MM.1S (cell line): ENCODE data around the gene TCHP.

Experiments used
- DNase-seq: peaks from one replicate; pipeline ENCODE4 v3.0.0-alpha.2; 2015
- H2AFZ ChIP-seq: fragments of 300-600 bp; sonication (generic); 2 replicates; pipeline ENCODE4 v1.6.0; 2016; ENCODE audit warnings: antibody characterized with exemption, low read length
- H3F3A ChIP-seq: fragments of 300-600 bp; sonication (generic); 2 replicates; pipeline ENCODE4 v1.6.1; 2016; ENCODE audit warnings: mild to moderate bottlenecking, antibody characterized with exemption, low read length, moderate library complexity, mixed read lengths; ENCODE audit not compliant: insufficient read depth
- H3K27ac ChIP-seq: fragments of 300-600 bp; sonication (generic); 2 replicates; pipeline ENCODE4 v1.5.1; 2016; ENCODE audit warnings: mild to moderate bottlenecking, low read length
- H3K27me3 ChIP-seq: fragments of 300-600 bp; sonication (generic); replicated peaks from 2 replicates; pipeline ENCODE4 v1.6.0; 2016; ENCODE audit warnings: low read length; ENCODE audit not compliant: insufficient read depth
- H3K36me3 ChIP-seq: fragments of 300-600 bp; sonication (generic); replicated peaks from 2 replicates; pipeline ENCODE4 v1.6.1; 2016; ENCODE audit warnings: mild to moderate bottlenecking, low read length, mixed read lengths; ENCODE audit not compliant: insufficient read depth
- H3K4me1 ChIP-seq: fragments of 300-600 bp; sonication (generic); 2 replicates; pipeline ENCODE4 v1.6.1; 2016; ENCODE audit warnings: low read length, mixed read lengths
- H3K4me2 ChIP-seq: fragments of 300-600 bp; sonication (generic); 2 replicates; pipeline ENCODE4 v1.6.0; 2016; ENCODE audit warnings: low read depth, low read length
- H3K4me3 ChIP-seq: fragments of 300-600 bp; sonication (generic); 2 replicates; pipeline ENCODE4 v1.5.1; 2016; ENCODE audit warnings: low read length, mixed read lengths
- H3K79me2 ChIP-seq: fragments of 300-600 bp; sonication (generic); 2 replicates; pipeline ENCODE4 v1.6.1; 2016; ENCODE audit warnings: mixed run types, low read length, mixed read lengths
- H3K9ac ChIP-seq: fragments of 300-600 bp; sonication (generic); 2 replicates; pipeline ENCODE4 v1.6.1; 2016; ENCODE audit warnings: low read length, mixed read lengths
- H3K9me2 ChIP-seq: fragments of 300-600 bp; sonication (generic); replicated peaks from 2 replicates; pipeline ENCODE4 v1.6.1; 2016; ENCODE audit warnings: mild to moderate bottlenecking, low read length, mixed read lengths; ENCODE audit not compliant: insufficient read depth
- H3K9me3 ChIP-seq: fragments of 300-600 bp; sonication (generic); replicated peaks from 2 replicates; pipeline ENCODE4 v1.6.1; 2016; ENCODE audit warnings: mild to moderate bottlenecking, low read length, mixed read lengths; ENCODE audit not compliant: insufficient read depth
- H4K20me1 ChIP-seq: fragments of 300-600 bp; sonication (generic); 2 replicates; pipeline ENCODE4 v1.6.1; 2016; ENCODE audit warnings: mild to moderate bottlenecking, low read length, moderate library complexity, mixed read lengths; ENCODE audit not compliant: insufficient read depth
- EZH2 ChIP-seq: fragments of 300-600 bp; sonication (generic); optimal IDR thresholded peaks from 2 replicates; pipeline ENCODE3; 2017; ENCODE audit warnings: low read depth, mild to moderate bottlenecking, antibody characterized with exemption, low read length, mixed read lengths
- EZH2phosphoT487 ChIP-seq: fragments of 300-600 bp; sonication (generic); IDR thresholded peaks from 2 replicates; pipeline ENCODE4 v1.6.1; 2018; ENCODE audit warnings: antibody characterized with exemption, low read length
- TF ChIP-seq, protein P1 (sequence below): fragments of 300-600 bp; sonication (generic); IDR thresholded peaks from 2 replicates; pipeline ENCODE4 v1.5.1; 2016; ENCODE audit warnings: antibody characterized with exemption, low read length, mixed read lengths

TCHP gene

DNA sequence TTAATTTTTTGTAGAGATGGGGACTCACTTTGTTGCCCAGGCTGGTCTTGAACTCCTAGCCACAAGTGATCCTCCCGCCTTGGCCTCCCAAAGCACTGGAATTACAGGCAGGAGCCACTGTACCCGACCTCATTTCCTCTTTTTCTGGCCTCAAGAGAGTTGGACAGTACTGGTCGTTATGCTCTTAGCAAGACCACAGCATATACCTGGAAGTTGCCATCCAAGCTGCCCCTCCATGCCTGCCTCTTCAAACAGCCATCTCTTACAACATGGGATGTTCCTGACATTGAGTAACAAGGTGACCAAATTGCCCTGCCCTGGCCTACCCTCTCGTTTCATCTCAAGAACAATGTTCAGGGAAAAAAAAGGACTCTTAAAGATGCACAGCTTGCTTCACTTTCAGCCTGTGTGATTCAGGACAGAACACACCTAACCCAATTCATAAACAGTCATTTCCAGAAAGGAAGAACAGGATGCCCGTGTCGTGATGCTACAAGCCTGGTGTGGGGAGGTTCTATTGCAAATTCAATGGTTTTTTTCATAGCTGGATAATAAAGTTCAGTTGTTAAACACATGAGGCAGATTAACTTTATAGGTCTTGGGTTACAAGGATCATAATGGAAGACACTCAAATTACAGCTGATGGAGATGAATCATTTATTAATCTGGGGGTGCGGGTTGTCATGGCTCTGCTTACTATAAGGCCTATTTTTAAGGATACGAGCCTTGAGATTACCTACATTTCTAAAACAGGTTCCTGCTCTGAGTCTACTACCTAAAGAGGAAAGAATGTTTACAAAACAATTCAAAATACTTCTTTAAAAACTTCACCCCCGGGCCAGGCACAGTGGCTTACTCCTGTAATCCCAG, 31.7 kb upstream of the TCHP start:
- H3K9me3 ChIP-seq: no peaks in the 10 kb centered on the region
- TF ChIP-seq EZH2phosphoT487 (no peak), EZH2 (no peak)
- TF ChIP-seq, protein P1, sequence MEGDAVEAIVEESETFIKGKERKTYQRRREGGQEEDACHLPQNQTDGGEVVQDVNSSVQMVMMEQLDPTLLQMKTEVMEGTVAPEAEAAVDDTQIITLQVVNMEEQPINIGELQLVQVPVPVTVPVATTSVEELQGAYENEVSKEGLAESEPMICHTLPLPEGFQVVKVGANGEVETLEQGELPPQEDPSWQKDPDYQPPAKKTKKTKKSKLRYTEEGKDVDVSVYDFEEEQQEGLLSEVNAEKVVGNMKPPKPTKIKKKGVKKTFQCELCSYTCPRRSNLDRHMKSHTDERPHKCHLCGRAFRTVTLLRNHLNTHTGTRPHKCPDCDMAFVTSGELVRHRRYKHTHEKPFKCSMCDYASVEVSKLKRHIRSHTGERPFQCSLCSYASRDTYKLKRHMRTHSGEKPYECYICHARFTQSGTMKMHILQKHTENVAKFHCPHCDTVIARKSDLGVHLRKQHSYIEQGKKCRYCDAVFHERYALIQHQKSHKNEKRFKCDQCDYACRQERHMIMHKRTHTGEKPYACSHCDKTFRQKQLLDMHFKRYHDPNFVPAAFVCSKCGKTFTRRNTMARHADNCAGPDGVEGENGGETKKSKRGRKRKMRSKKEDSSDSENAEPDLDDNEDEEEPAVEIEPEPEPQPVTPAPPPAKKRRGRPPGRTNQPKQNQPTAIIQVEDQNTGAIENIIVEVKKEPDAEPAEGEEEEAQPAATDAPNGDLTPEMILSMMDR: no peak
- no peaks in the 10 kb centered on the region for H4K20me1 ChIP-seq
- no peaks in the 10 kb centered on the region for H3F3A ChIP-seq
- no peaks in the 10 kb centered on the region for H3K4me1 ChIP-seq
- no peak overlapping the region for H2AFZ ChIP-seq
- no peak overlapping the region for H3K27ac ChIP-seq
- no peak overlapping the region for H3K9ac ChIP-seq
- H3K4me3 ChIP-seq: no peak overlapping the region
- H3K36me3 ChIP-seq: no peaks in the 10 kb centered on the region
- H3K27me3 ChIP-seq: no peaks in the 10 kb centered on the region
- no peak overlapping the region for H3K4me2 ChIP-seq
- H3K79me2 ChIP-seq: no peaks in the 10 kb centered on the region; the same call in 1 of the 2 replicates
- no peaks in the 10 kb centered on the region for H3K9me2 ChIP-seq
- no peak for DNase-seq

DNA sequence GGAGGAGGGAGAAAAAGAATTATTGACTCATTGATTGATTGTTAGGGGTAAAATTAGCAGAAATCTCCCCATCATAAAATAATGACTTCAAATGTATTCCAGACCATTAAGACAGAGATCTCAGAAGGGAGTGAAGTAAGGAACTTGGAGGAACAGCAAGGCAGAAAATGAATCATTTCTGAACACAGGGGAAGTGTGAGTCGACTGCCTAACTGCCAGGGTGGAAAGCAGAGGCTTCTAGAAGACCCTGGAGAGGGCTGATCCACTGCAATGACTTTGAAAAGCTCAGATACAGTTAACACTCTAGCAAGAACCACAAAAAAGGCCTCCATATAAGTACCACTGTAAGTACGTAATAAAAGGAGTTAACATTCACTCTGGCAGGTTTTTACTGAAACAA, 29.4 kb upstream of the TCHP start:
- Histone ChIP-seq H3K9ac (no peak overlapping the region), H3K27me3 (no peaks in the 10 kb centered on the region), H3K79me2 (peaks cover 18% of the 10 kb centered on the region), H3K9me3 (no peaks in the 10 kb centered on the region), H3K4me2 (no peak overlapping the region), H3F3A (peaks cover 5% of the 10 kb centered on the region; the same call in 1 of the 2 replicates), H4K20me1 (no peaks in the 10 kb centered on the region), H3K9me2 (no peaks in the 10 kb centered on the region), H2AFZ (no peak overlapping the region), H3K4me3 (no peak overlapping the region), H3K36me3 (no peaks in the 10 kb centered on the region), H3K27ac (no peak overlapping the region), H3K4me1 (peaks cover 10% of the 10 kb centered on the region)
- TF ChIP-seq EZH2 (no peak), EZH2phosphoT487 (no peak)
- TF ChIP-seq, protein P1: no peak
- no peak for DNase-seq

DNA sequence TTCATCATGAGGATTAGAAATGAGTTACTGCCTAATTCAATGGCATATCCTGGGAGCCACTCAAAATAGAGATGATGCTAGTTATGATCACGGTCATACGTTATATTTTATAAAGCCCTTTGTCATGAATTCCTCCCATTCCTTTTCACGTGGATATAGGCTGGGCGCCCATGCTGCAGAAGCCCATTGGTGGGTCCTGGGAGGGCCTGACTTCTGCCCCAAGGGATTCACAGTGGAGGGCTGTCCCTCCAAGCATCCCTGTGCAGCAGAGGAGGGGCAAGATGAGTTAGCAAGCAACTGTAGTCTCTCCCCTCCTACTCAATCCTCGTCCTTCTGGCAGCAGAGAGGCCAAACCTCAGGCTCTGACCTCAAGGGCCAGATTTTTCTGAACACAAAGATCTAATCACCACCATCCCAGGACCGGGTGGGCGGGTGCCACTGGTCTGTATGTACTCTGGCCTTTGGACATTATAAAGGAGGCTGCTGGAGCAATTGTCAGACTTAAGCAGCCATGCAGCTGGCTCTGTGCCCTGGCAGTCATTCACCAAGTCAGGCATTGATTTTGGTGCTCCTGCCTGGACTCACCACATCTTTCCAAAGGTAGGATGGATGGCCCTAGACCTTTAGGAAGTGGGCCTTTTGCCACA, 28.3 kb upstream of the TCHP start:
- no peak overlapping the region for H3K27ac ChIP-seq
- H3K79me2 ChIP-seq: peaks cover 18% of the 10 kb centered on the region
- no peak overlapping the region for H2AFZ ChIP-seq
- no peaks in the 10 kb centered on the region for H3K36me3 ChIP-seq
- no peak for DNase-seq
- no peak overlapping the region for H3K9ac ChIP-seq
- H3K4me3 ChIP-seq: no peak overlapping the region
- TF ChIP-seq, protein P1: no peak
- TF ChIP-seq EZH2phosphoT487 (no peak), EZH2 (no peak)
- H3K4me2 ChIP-seq: no peak overlapping the region
- H3K9me2 ChIP-seq: no peaks in the 10 kb centered on the region
- H3K27me3 ChIP-seq: no peaks in the 10 kb centered on the region
- H3F3A ChIP-seq: peaks cover 13% of the 10 kb centered on the region
- H4K20me1 ChIP-seq: no peaks in the 10 kb centered on the region
- H3K4me1 ChIP-seq: peaks cover 13% of the 10 kb centered on the region
- H3K9me3 ChIP-seq: no peaks in the 10 kb centered on the region
